GM12878 (cell line): ENCODE measurements around the gene MYO7B. TPM values are rescaled to one million over a fixed set of nuclear protein-coding genes. Genes with fewer than 3 reads are reported as not detected.

Experiments
- ATAC-seq: fragments of 200-7000 bp; cut with Tn5 transposase; 3 replicates; pipeline ENCODE4 v1.9.1; 2020; ENCODE audit warnings: mild to moderate bottlenecking, moderate library complexity
- BruUV-seq: library from RNA; stranded (reverse); fragments of 400-500 nt; replicated peaks from 2 replicates; lab custom pipeline; 2021; lab: Mats Ljungman, UMichigan
- CTCF ChIA-PET: fragments of 300-600 bp; sonication (Branson Sonifier 250); formaldehyde crosslinking; extraction: SDS; loops from one replicate; lab custom pipeline; 2021; ENCODE audit warnings: inconsistent platforms; lab: Yijun Ruan, JAX
- POLR2A ChIA-PET: fragments of 350-600 bp; formaldehyde crosslinking; extraction: SDS; loops from one replicate; lab custom pipeline; 2021; ENCODE audit warnings: inconsistent platforms; lab: Charles Lee
- RAD21 ChIA-PET: fragments of 300-600 bp; sonication (Branson Sonifier 250); formaldehyde crosslinking; loops from one replicate; lab custom pipeline; 2023; ENCODE audit warnings: antibody characterized with exemption; ENCODE audit not compliant: unreplicated experiment; lab: Charles Lee
- SMC1A ChIA-PET: fragments of 300-600 bp; sonication (Branson Sonifier 250); formaldehyde crosslinking; loops from one replicate; lab custom pipeline; 2023; ENCODE audit not compliant: unreplicated experiment, uncharacterized antibody; lab: Charles Lee
- DNase-seq: peaks from one replicate; pipeline ENCODE4 v3.0.0-alpha.2; 2011; ENCODE audit warnings: low read depth, low spot score
- FAIRE-seq: peaks from 3 replicates; lab custom pipeline; 2011; peaks lifted over from hg19 to GRCh38; lab: Jason Lieb, UNC
- H2AFZ ChIP-seq: 2 replicates; pipeline ENCODE4 v1.6.0; 2011; ENCODE audit warnings: low read depth, low read length, control low read depth; ENCODE audit not compliant: control insufficient read depth
- H3K27ac ChIP-seq: 2 replicates; pipeline ENCODE4 v1.5.1; 2011; ENCODE audit warnings: control low read depth; ENCODE audit not compliant: control insufficient read depth, insufficient read depth
- H3K27me3 ChIP-seq, 2 experiments: replicated peaks in 1 of 2; 2 replicates each; pipeline versions ENCODE4 v1.6.0 to v1.6.1; 2011; ENCODE audit warnings: low read length in 1 of 2; ENCODE audit not compliant: control insufficient read depth in 2 of 2, insufficient read depth in 2 of 2
- H3K36me3 ChIP-seq, 2 experiments: 2 replicates each; pipeline ENCODE4 v1.5.1; 2011; ENCODE audit warnings: low read length in 1 of 2; ENCODE audit not compliant: control insufficient read depth in 2 of 2, insufficient read depth in 2 of 2
- H3K4me1 ChIP-seq: 2 replicates; pipeline ENCODE4 v1.6.1; 2011; ENCODE audit warnings: mild to moderate bottlenecking, low read length, moderate library complexity, mixed read lengths; ENCODE audit not compliant: control insufficient read depth, insufficient read depth
- H3K4me2 ChIP-seq: 2 replicates; pipeline ENCODE4 v1.6.0; 2011; ENCODE audit warnings: control low read depth; ENCODE audit not compliant: control insufficient read depth, insufficient read depth
- H3K4me3 ChIP-seq: fragments of 200-600 bp; sonication (generic); 2 replicates; pipeline ENCODE4 v1.5.1; 2016
- H3K79me2 ChIP-seq: 2 replicates; pipeline ENCODE4 v1.6.0; 2011; ENCODE audit warnings: low read length; ENCODE audit not compliant: control insufficient read depth, insufficient read depth
- H3K9ac ChIP-seq: 2 replicates; pipeline ENCODE4 v1.8.0; 2011; ENCODE audit warnings: low read length, control low read depth, mixed read lengths; ENCODE audit not compliant: control insufficient read depth, insufficient read depth
- H3K9me3 ChIP-seq: replicated peaks from 3 replicates; pipeline ENCODE4 v1.5.1; 2011; ENCODE audit warnings: mild to moderate bottlenecking, low read length; ENCODE audit not compliant: control insufficient read depth, insufficient read depth
- H4K20me1 ChIP-seq: 2 replicates; pipeline ENCODE4 v1.6.0; 2011; ENCODE audit not compliant: control insufficient read depth, insufficient read depth
- BCL3 ChIP-seq: IDR thresholded peaks from 2 replicates; pipeline ENCODE4 v1.6.1; 2011; ENCODE audit warnings: borderline replicate concordance, low read depth, mild to moderate bottlenecking, moderate library complexity, low read length; ENCODE audit not compliant: insufficient read depth, poor library complexity, severe bottlenecking
- CEBPZ ChIP-seq: fragments of 150-350 bp; IDR thresholded peaks from 2 replicates; pipeline ENCODE4 v1.6.1; 2016; ENCODE audit warnings: low read depth, low read length
- JUNB ChIP-seq: IDR thresholded peaks from 2 replicates; pipeline ENCODE4 v1.6.1; 2016; ENCODE audit warnings: antibody characterized with exemption, mild to moderate bottlenecking
- JUND ChIP-seq: IDR thresholded peaks from 2 replicates; pipeline ENCODE4 v1.6.1; 2012; ENCODE audit warnings: low read depth, mild to moderate bottlenecking, low read length, improper control_type of control experiment, moderate library complexity
- MTA3 ChIP-seq: IDR thresholded peaks from 2 replicates; pipeline ENCODE4 v1.6.1; 2012; ENCODE audit warnings: low read length, inconsistent platforms, borderline replicate concordance
- NFIC ChIP-seq: IDR thresholded peaks from 2 replicates; pipeline ENCODE4 v1.6.1; 2012; ENCODE audit warnings: low read depth, mild to moderate bottlenecking, inconsistent platforms, low read length, moderate library complexity
- NFYB ChIP-seq: IDR thresholded peaks from 2 replicates; pipeline ENCODE4 v1.6.1; 2011; ENCODE audit warnings: low read depth, mild to moderate bottlenecking, low read length, improper control_type of control experiment, moderate library complexity; ENCODE audit not compliant: insufficient read depth
- PML ChIP-seq: IDR thresholded peaks from 2 replicates; pipeline ENCODE4 v1.6.1; 2012; ENCODE audit warnings: low read length, inconsistent platforms
- RB1 ChIP-seq: fragments of 450-650 bp; formaldehyde crosslinking; IDR thresholded peaks from 2 replicates; pipeline ENCODE4 v1.6.1; 2017; ENCODE audit warnings: mild to moderate bottlenecking, borderline replicate concordance
- SUZ12 ChIP-seq: fragments of 200-600 bp; sonication (generic); IDR thresholded peaks from one replicate; pipeline ENCODE4 v1.6.1; 2018; ENCODE audit warnings: antibody characterized with exemption, mild to moderate bottlenecking; ENCODE audit not compliant: unreplicated experiment
- ZNF24 ChIP-seq: fragments of 450-650 bp; IDR thresholded peaks from 2 replicates; pipeline ENCODE4 v1.6.1; 2017; ENCODE audit warnings: antibody characterized with exemption, mild to moderate bottlenecking
- ZNF384 ChIP-seq: IDR thresholded peaks from 2 replicates; pipeline ENCODE4 v1.6.1; 2012; ENCODE audit warnings: low read depth, mild to moderate bottlenecking, low read length, improper control_type of control experiment, borderline replicate concordance
- ZNF592 ChIP-seq: fragments of 450-650 bp; IDR thresholded peaks from 2 replicates; pipeline ENCODE4 v1.6.1; 2017; ENCODE audit warnings: mild to moderate bottlenecking, moderate library complexity
- ZSCAN29 ChIP-seq: fragments of 450-650 bp; IDR thresholded peaks from 2 replicates; pipeline ENCODE4 v1.6.1; 2017; ENCODE audit warnings: mild to moderate bottlenecking, moderate library complexity
- WGBS: methylation state at CpG from one replicate; pipeline ENCODE4 v1.1.6; 2016; ENCODE audit warnings: low lambda C conversion rate; ENCODE audit not compliant: insufficient replicate concordance, insufficient coverage; ENCODE audit errors: missing lambda C conversion rate; 5-methylcytosine and 5-hydroxymethylcytosine counted together
- in situ Hi-C: fragments of 300-500 bp; cut with MboI; formaldehyde crosslinking; loops from 9 replicates; pipeline ENCODE4 v1.14.3; 2018; ENCODE audit warnings: mixed read lengths
- intact Hi-C: fragments of 100-400 bp; cut with micrococcal nuclease; formaldehyde crosslinking; loops from one replicate; pipeline ENCODE4 v1.14.2; 2022; ENCODE audit not compliant: unreplicated experiment
- polyA plus RNA-seq, 11 experiments: library from polyadenylated mRNA; depleted of rRNA in 4 of 11; unstranded in 6 of 11; stranded (reverse) in 5 of 11; fragments of >200 nt; fragmentation: Nextera tagmentation in 4 of 11; fragmentation: Illumina TruSeq in 1 of 11; extraction: Ambion mirVana in 4 of 11; extraction: Trizol in 1 of 11; gene quantifications; 1 replicate in 1 of 11; 2 replicates in 10 of 11; pipeline versions ENCODE4 v1.2.1 to v1.2.3, GENCODE V29; 2011 to 2016; ENCODE audit warnings: inconsistent platforms in 2 of 11, missing spikeins in 2 of 11, low read depth in 1 of 11
- total RNA-seq, 4 experiments: library from RNA; depleted of rRNA in 3 of 4; stranded (reverse); fragments of >200 nt in 3 of 4; fragmentation: Illumina TruSeq in 1 of 4; extraction: Trizol in 1 of 4; gene quantifications; 2 replicates each; pipeline versions ENCODE4 v1.2.1 to v1.2.3, GENCODE V29; 2013 to 2021

Gene MYO7B
- total and polyA plus RNA-seq, 10 of the 15 experiments (the other 5 are each of a cell fraction or from before 2014, with no cell fraction given), result 0.08 to 4.8 (median 1.2) TPM

GRCh38 chr2:127611076-127611925 lies 75.8 kb downstream of the MYO7B start:
- SMC1A ChIA-PET, result no interaction called here
- H3K9me3 ChIP-seq, result no peaks in the 10 kb centered on the region; the same call in 2 of the 3 replicates
- no peak overlapping the region for H2AFZ ChIP-seq
- FAIRE-seq (no peak), DNase-seq (no peak), ATAC-seq (no peak)
- H3K4me1 ChIP-seq, result no peaks in the 10 kb centered on the region
- no peaks in the 10 kb centered on the region for H3K36me3 ChIP-seq
- H3K27ac ChIP-seq, result no peak overlapping the region
- in situ Hi-C loops (no loop called here), intact Hi-C loops (no loop called here)
- no peak overlapping the region for H3K9ac ChIP-seq
- no peaks in the 10 kb centered on the region for H3K79me2 ChIP-seq
- CTCF ChIA-PET, result interaction anchor here (1.1 to 2.9 kb wide), 2 partner anchors 20 to 38 kb away, joined by 3 to 15 read pairs; no protein-coding TSS in a partner anchor
- WGBS, result 38% methylated on average over 11 of the region's 11 CpGs
- no peak overlapping the region for H3K4me3 ChIP-seq
- H4K20me1 ChIP-seq, result no peaks in the 10 kb centered on the region
- POLR2A ChIA-PET, result no interaction called here
- no TSS peak for BruUV-seq
- H3K27me3 ChIP-seq, result no peaks in the 10 kb centered on the region; a peak in 2 of 4 replicates
- no peak overlapping the region for H3K4me2 ChIP-seq
- RAD21 ChIA-PET, result no interaction called here
- TF ChIP-seq ZNF24 (no peak), JUNB (no peak), MTA3 (no peak), PML (no peak), BCL3 (no peak), SUZ12 (no peak), ZSCAN29 (no peak), NFYB (no peak), NFIC (no peak), CEBPZ (no peak), ZNF384 (no peak), RB1 (no peak), ZNF592 (no peak), JUND (no peak)
